K562 (cell line): ENCODE results near the gene GAPDH. TPM values are rescaled to one million over a fixed set of nuclear protein-coding genes. Genes with fewer than 3 reads are reported as not detected.

ENCODE experiments used
- HEY1 ChIP-seq: fragments of 250-450 bp; sonication (Bioruptor Pico); IDR thresholded peaks from 2 replicates; pipeline ENCODE4 v1.5.0; 2020; ENCODE audit warnings: mild to moderate bottlenecking, moderate library complexity, borderline replicate concordance
- MYC ChIP-seq, 2 experiments: fragments of 250-450 bp in 1 of 2; sonication (Bioruptor Pico) in 1 of 2; IDR thresholded peaks; 2 replicates each; pipeline versions ENCODE4 v1.5.1 to v1.6.1; 2012 to 2021; ENCODE audit warnings: low read depth in 2 of 2, borderline replicate concordance in 1 of 2, improper control_type of control experiment in 1 of 2, low read length in 1 of 2, mild to moderate bottlenecking in 1 of 2, moderate library complexity in 1 of 2
- SMAD4 ChIP-seq: fragments of 250-450 bp; sonication (Bioruptor Pico); conservative IDR thresholded peaks from 2 replicates; pipeline ENCODE4 v1.8.0; 2021; ENCODE audit warnings: inconsistent platforms, mild to moderate bottlenecking, moderate library complexity
- TCFL5 ChIP-seq: fragments of 250-450 bp; sonication (Bioruptor Pico); conservative IDR thresholded peaks from 2 replicates; pipeline ENCODE4 v1.6.1; 2021; ENCODE audit warnings: mild to moderate bottlenecking, moderate library complexity, matching md5 sums
- ZBTB1 ChIP-seq: sonication (generic); formaldehyde crosslinking; IDR thresholded peaks from 2 replicates; pipeline ENCODE4 v1.8.1; 2023; ENCODE audit warnings: missing genetic modification reagents, low read depth, mild to moderate bottlenecking, borderline replicate concordance
- ZNF174 ChIP-seq: fragments of 250-450 bp; sonication (Bioruptor Pico); IDR thresholded peaks from 2 replicates; pipeline ENCODE4 v1.4.0; 2020; ENCODE audit warnings: mild to moderate bottlenecking
- polyA plus RNA-seq, 8 experiments: library from polyadenylated mRNA; depleted of rRNA in 4 of 8; stranded (reverse) in 5 of 8; unstranded in 3 of 8; fragments of >200 nt; fragmentation: Nextera tagmentation in 2 of 8; fragmentation: Illumina TruSeq in 1 of 8; extraction: Ambion mirVana in 2 of 8; extraction: Trizol in 1 of 8; gene quantifications; 2 replicates each; pipeline versions ENCODE4 v1.2.1 to v1.2.3, GENCODE V29; 2011 to 2014; ENCODE audit warnings: inconsistent platforms in 1 of 8, missing spikeins in 1 of 8
- total RNA-seq, 7 experiments: library from RNA; depleted of rRNA in 6 of 7; stranded (reverse); fragments of >200 nt in 6 of 7; fragmentation: Illumina TruSeq in 2 of 7; extraction: Trizol in 2 of 7; gene quantifications; 2 replicates each; pipeline versions ENCODE4 v1.2.1 to v1.2.3, GENCODE V29; 2011 to 2021; ENCODE audit warnings: low replicate concordance in 1 of 7
- TF ChIP-seq, protein P1 (sequence below), 2 experiments: fragments of 450-650 bp; IDR thresholded peaks; 2 replicates each; pipeline ENCODE4 v1.6.1; 2016; ENCODE audit warnings: mild to moderate bottlenecking in 2 of 2, borderline replicate concordance in 1 of 2, low read depth in 1 of 2, moderate library complexity in 1 of 2
- TF ChIP-seq, protein P2 (sequence below), 3 experiments: fragments of 200-800 bp in 1 of 3; fragments of 250-450 bp in 1 of 3; fragments of 450-650 bp in 1 of 3; sonication (Bioruptor Pico) in 1 of 3; sonication (Bioruptor generic) in 1 of 3; formaldehyde crosslinking in 1 of 3; IDR thresholded peaks; 2 replicates each; pipeline versions ENCODE4 v1.6.1 to v1.8.0; 2016 to 2022; ENCODE audit warnings: mild to moderate bottlenecking in 2 of 3, missing genetic modification characterization in 2 of 3, missing compliant biosample characterization in 1 of 3, moderate library complexity in 1 of 3
- TF ChIP-seq, protein P3 (sequence below): fragments of 450-650 bp; formaldehyde crosslinking; IDR thresholded peaks from 2 replicates; pipeline ENCODE4 v1.4.0; 2022; ENCODE audit warnings: missing genetic modification characterization

Gene GAPDH
- total and polyA plus RNA-seq, 9 of the 15 experiments (the other 6 are each of a cell fraction or from before 2014, with no cell fraction given): 2,206 to 6,793 (median 4,217) TPM

GRCh38 chr12:6493497-6494257 lies 40.6 kb upstream of the GAPDH start, which contains the start of gene NCAPD2 (continued):
- TF ChIP-seq, protein P1, sequence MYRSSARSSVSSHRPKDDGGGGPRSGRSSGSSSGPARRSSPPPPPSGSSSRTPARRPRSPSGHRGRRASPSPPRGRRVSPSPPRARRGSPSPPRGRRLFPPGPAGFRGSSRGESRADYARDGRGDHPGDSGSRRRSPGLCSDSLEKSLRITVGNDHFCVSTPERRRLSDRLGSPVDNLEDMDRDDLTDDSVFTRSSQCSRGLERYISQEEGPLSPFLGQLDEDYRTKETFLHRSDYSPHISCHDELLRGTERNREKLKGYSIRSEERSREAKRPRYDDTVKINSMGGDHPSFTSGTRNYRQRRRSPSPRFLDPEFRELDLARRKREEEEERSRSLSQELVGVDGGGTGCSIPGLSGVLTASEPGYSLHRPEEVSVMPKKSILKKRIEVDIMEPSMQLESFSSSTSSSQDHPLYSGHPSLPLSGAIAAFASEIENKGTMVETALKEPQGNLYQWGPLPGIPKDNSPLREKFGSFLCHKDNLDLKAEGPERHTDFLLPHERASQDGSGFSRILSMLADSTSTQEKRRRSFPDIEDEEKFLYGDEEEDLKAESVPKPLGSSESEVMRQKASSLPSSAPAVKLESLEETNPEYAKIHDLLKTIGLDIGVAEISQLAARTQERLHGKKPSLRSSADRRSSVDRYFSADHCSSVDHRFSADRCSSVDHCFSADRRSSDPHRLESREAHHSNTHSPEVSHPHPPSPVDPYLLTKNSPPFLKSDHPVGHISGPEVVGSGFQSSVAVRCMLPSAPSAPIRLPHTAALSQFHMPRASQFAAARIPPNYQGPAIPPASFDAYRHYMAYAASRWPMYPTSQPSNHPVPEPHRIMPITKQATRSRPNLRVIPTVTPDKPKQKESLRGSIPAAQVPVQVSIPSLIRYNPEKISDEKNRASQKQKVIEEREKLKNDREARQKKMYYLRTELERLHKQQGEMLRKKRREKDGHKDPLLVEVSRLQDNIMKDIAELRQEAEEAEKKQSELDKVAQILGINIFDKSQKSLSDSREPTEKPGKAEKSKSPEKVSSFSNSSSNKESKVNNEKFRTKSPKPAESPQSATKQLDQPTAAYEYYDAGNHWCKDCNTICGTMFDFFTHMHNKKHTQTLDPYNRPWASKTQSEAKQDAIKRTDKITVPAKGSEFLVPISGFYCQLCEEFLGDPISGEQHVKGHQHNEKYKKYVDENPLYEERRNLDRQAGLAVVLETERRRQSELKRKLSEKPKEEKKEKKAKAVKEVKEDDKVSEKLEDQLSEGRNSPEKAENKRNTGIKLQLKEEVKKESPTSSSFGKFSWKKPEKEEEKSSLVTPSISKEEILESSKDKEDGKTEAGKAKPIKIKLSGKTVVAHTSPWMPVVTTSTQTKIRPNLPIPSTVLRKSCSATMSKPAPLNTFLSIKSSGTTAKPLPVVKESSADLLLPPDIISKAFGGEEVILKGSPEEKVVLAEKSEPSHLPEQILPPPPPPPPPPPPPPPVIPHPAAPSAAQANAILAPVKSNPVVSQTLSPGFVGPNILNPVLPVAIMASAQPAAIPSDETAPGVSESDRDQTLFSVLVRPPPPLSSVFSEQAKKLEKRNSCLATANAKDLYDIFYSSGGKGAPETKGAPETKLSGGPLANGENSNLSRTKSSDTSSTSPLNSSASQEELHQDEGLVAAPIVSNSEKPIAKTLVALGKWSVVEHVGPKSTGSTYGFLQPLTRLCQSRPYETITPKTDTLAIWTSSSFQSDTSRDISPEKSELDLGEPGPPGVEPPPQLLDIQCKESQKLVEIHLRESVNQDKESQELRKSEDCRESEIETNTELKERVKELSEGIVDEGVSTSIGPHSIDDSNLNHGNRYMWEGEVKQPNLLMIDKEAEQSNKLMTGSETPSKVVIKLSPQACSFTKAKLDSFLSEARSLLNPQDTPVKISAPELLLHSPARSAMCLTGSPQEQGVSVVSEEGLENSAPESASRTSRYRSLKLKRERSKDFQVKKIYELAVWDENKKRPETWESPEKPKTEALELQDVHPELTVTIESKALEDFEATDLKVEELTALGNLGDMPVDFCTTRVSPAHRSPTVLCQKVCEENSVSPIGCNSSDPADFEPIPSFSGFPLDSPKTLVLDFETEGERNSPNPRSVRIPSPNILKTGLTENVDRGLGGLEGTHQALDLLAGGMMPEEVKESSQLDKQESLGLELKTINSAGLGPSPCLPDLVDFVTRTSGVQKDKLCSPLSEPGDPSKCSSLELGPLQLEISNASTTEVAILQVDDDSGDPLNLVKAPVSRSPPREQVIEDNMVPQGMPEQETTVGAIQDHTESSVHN (IDR thresholded peaks at IDR 0.05; ENCODE audit: borderline replicate concordance in 1 of 2, low read depth in 1 of 2): no peak
- TF ChIP-seq, protein P2, sequence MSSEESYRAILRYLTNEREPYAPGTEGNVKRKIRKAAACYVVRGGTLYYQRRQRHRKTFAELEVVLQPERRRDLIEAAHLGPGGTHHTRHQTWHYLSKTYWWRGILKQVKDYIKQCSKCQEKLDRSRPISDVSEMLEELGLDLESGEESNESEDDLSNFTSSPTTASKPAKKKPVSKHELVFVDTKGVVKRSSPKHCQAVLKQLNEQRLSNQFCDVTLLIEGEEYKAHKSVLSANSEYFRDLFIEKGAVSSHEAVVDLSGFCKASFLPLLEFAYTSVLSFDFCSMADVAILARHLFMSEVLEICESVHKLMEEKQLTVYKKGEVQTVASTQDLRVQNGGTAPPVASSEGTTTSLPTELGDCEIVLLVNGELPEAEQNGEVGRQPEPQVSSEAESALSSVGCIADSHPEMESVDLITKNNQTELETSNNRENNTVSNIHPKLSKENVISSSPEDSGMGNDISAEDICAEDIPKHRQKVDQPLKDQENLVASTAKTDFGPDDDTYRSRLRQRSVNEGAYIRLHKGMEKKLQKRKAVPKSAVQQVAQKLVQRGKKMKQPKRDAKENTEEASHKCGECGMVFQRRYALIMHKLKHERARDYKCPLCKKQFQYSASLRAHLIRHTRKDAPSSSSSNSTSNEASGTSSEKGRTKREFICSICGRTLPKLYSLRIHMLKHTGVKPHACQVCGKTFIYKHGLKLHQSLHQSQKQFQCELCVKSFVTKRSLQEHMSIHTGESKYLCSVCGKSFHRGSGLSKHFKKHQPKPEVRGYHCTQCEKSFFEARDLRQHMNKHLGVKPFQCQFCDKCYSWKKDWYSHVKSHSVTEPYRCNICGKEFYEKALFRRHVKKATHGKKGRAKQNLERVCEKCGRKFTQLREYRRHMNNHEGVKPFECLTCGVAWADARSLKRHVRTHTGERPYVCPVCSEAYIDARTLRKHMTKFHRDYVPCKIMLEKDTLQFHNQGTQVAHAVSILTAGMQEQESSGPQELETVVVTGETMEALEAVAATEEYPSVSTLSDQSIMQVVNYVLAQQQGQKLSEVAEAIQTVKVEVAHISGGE (CRISPR knock-in tag; IDR thresholded peaks at IDR 0.05): peak in 1 of 3 experiments; percentile 95; a peak in 2 of 6 replicates
- no peak; the same call in 1 of the 2 replicates for TF ChIP-seq ZBTB1 (CRISPR knock-in tag)
- peak; percentile 82 for TF ChIP-seq MYC (IDR thresholded peaks at IDR 0.05; ENCODE audit: low read depth, low read length)
- no peak for TF ChIP-seq MYC (CRISPR knock-in tag; IDR thresholded peaks at IDR 0.05; ENCODE audit: borderline replicate concordance, low read depth)
- no peak for TF ChIP-seq ZNF174 (CRISPR knock-in tag)
- TF ChIP-seq SMAD4: no peak; the same call in 1 of the 2 replicates
- no peak for TF ChIP-seq TCFL5 (CRISPR knock-in tag)
- TF ChIP-seq, protein P3, sequence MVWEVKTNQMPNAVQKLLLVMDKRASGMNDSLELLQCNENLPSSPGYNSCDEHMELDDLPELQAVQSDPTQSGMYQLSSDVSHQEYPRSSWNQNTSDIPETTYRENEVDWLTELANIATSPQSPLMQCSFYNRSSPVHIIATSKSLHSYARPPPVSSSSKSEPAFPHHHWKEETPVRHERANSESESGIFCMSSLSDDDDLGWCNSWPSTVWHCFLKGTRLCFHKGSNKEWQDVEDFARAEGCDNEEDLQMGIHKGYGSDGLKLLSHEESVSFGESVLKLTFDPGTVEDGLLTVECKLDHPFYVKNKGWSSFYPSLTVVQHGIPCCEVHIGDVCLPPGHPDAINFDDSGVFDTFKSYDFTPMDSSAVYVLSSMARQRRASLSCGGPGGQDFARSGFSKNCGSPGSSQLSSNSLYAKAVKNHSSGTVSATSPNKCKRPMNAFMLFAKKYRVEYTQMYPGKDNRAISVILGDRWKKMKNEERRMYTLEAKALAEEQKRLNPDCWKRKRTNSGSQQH (CRISPR knock-in tag): no peak
- no peak for TF ChIP-seq HEY1 (CRISPR knock-in tag)
